AG04449 (cell line): ENCODE results near the gene DPH1.

Experiments used
- CTCF ChIA-PET: fragments of 350-600 bp; formaldehyde crosslinking; extraction: SDS; loops from one replicate; lab custom pipeline; 2021; ENCODE audit warnings: antibody characterized with exemption; lab: Yijun Ruan, JAX
- POLR2A ChIA-PET: fragments of 400-600, 350-600 bp; formaldehyde crosslinking; extraction: SDS; loops from one replicate; lab custom pipeline; 2020; ENCODE audit warnings: antibody characterized with exemption, inconsistent platforms; lab: Yijun Ruan, JAX
- DNase-seq: peaks from one replicate; pipeline ENCODE4 v3.0.0-alpha.2; 2010; ENCODE audit warnings: low read depth, low spot score
- H3K4me3 ChIP-seq: 2 replicates; pipeline ENCODE4 v1.5.1; 2011; ENCODE audit warnings: low read depth, mild to moderate bottlenecking, control low read depth, low read length
- CTCF ChIP-seq: IDR thresholded peaks from one replicate; pipeline ENCODE4 v1.5.1; 2011; ENCODE audit warnings: mild to moderate bottlenecking, moderate library complexity, low read length, control low read depth, inconsistent platforms; ENCODE audit not compliant: insufficient read depth; ENCODE audit errors: missing control alignments

The DPH1 gene

GRCh38 chr17:2056206-2057174, 26.5 kb downstream of the DPH1 start:
- CTCF ChIA-PET: interaction anchor here (0.6 to 8.5 kb wide), 22 partner anchors 10 to 305 kb away, joined by 3 to 348 read pairs (median 8); partner anchors contain the start of gene TSR1
- POLR2A ChIA-PET: interaction anchor here (0.7 to 5.1 kb wide), 15 partner anchors 8 to 326 kb away, joined by 3 to 59 read pairs (median 6); partner anchors contain the start of gene SRR
- H3K4me3 ChIP-seq: peak overlapping the region; percentile 66
- DNase-seq: no peak
- TF ChIP-seq CTCF: peak; percentile 5

- POLR2A ChIA-PET: interaction anchor here (0.7 to 5.1 kb wide), 7 partner anchors 11 to 247 kb away, joined by 3 to 59 read pairs (median 12); partner anchors contain the start of gene SRR
- CTCF ChIA-PET: interaction anchor here (0.6 to 8.5 kb wide), 15 partner anchors 9 to 225 kb away, joined by 3 to 348 read pairs (median 17); no protein-coding TSS in a partner anchor
- no peak for TF ChIP-seq CTCF
- no peak for DNase-seq
- peak overlapping the region; percentile 66 for H3K4me3 ChIP-seq
Measured at GRCh38 chr17:2057175-2057759, 27.3 kb downstream of the DPH1 start.

DNA sequence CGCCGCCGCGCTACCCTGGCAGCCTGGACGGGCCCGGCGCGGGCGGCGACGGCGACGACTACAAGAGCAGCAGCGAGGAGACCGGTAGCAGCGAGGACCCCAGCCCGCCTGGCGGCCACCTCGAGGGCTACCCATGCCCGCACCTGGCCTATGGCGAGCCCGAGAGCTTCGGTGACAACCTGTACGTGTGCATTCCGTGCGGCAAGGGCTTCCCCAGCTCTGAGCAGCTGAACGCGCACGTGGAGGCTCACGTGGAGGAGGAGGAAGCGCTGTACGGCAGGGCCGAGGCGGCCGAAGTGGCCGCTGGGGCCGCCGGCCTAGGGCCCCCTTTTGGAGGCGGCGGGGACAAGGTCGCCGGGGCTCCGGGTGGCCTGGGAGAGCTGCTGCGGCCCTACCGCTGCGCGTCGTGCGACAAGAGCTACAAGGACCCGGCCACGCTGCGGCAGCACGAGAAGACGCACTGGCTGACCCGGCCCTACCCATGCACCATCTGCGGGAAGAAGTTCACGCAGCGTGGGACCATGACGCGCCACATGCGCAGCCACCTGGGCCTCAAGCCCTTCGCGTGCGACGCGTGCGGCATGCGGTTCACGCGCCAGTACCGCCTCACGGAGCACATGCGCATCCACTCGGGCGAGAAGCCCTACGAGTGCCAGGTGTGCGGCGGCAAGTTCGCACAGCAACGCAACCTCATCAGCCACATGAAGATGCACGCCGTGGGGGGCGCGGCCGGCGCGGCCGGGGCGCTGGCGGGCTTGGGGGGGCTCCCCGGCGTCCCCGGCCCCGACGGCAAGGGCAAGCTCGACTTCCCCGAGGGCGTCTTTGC, 28.0 kb downstream of the DPH1 start:
- TF ChIP-seq CTCF: no peak
- peak overlapping the region; percentile 66 for H3K4me3 ChIP-seq
- CTCF ChIA-PET: interaction anchor here (0.6 to 8.5 kb wide), 24 partner anchors 8 to 278 kb away, joined by 3 to 348 read pairs (median 8); partner anchors contain the start of gene TSR1
- POLR2A ChIA-PET: interaction anchor here (0.6 to 5.1 kb wide), 10 partner anchors 10 to 187 kb away, joined by 3 to 59 read pairs (median 10); no protein-coding TSS in a partner anchor
- DNase-seq: no peak

GRCh38 chr17:2058586-2059546, 28.9 kb downstream of the DPH1 start:
- no peak overlapping the region; the same call in none of the 2 replicates for H3K4me3 ChIP-seq
- ChIA-PET CTCF (interaction anchor here (0.8 to 8.5 kb wide), 23 partner anchors 8 to 278 kb away, joined by 3 to 348 read pairs (median 5); partner anchors contain the start of gene TSR1), POLR2A (interaction anchor here (0.6 to 4.8 kb wide), 7 partner anchors 9 to 186 kb away, joined by 3 to 38 read pairs (median 6); no protein-coding TSS in a partner anchor)
- no peak for DNase-seq
- peak; percentile 85 for TF ChIP-seq CTCF
